ENCODE data around the gene UFM1. TPM values are rescaled to one million over a fixed set of nuclear protein-coding genes. Genes with fewer than 3 reads are reported as not detected.

Gene UFM1
- total RNA-seq, 1 donor from 2014 or later: 76.0 TPM

GRCh38 chr13:38394777-38395496 is 45.3 kb downstream of the UFM1 start:
- H3K4me1 ChIP-seq: no peaks in the 10 kb centered on the region
- no peak for DNase-seq (ENCODE audit: low spot score)
- peaks cover 3% of the 10 kb centered on the region for H3K4me1 Mint-ChIP-seq
- H3K27me3 Mint-ChIP-seq (ENCODE audit: insufficient read depth, low read depth): no peaks in the 10 kb centered on the region
- H3K4me3 ChIP-seq: no peak overlapping the region
- no peak overlapping the region for H3K9ac ChIP-seq
- H2AFZ ChIP-seq (replicated peaks): no peak overlapping the region
- no peak overlapping the region for H3K27ac ChIP-seq
- no peaks in the 10 kb centered on the region for H3K9me3 ChIP-seq (ENCODE audit: low read depth)
- no peak overlapping the region for H3K4me3 Mint-ChIP-seq
- H3K27me3 ChIP-seq: no peaks in the 10 kb centered on the region
- no peaks in the 10 kb centered on the region for H3F3A ChIP-seq (ENCODE audit: low read depth)
- H3K79me2 ChIP-seq (ENCODE audit: low read depth): no peaks in the 10 kb centered on the region
- TF ChIP-seq CTCF (IDR thresholded peaks at IDR 0.05) (no peak), EZH2phosphoT487 (IDR thresholded peaks at IDR 0.05) (no peak), EZH2 (IDR thresholded peaks at IDR 0.05) (no peak)
- H4K20me1 ChIP-seq (ENCODE audit: low read depth): no peaks in the 10 kb centered on the region
- no peak overlapping the region for H3K4me2 ChIP-seq
- H3K36me3 Mint-ChIP-seq: no peaks in the 10 kb centered on the region
- no peak overlapping the region for H3K27ac Mint-ChIP-seq
- peaks cover 11% of the 10 kb centered on the region for H3K9me3 Mint-ChIP-seq
- H3K36me3 ChIP-seq: no peaks in the 10 kb centered on the region

- peaks cover 3% of the 10 kb centered on the region for H3K4me1 Mint-ChIP-seq
- H3K79me2 ChIP-seq (ENCODE audit: low read depth): no peaks in the 10 kb centered on the region
- no peak overlapping the region for H3K9ac ChIP-seq
- TF ChIP-seq EZH2 (IDR thresholded peaks at IDR 0.05): no peak
- TF ChIP-seq CTCF (IDR thresholded peaks at IDR 0.05): no peak
- TF ChIP-seq EZH2phosphoT487 (IDR thresholded peaks at IDR 0.05): no peak
- no peak for DNase-seq (ENCODE audit: low spot score)
- H2AFZ ChIP-seq (replicated peaks): no peak overlapping the region
- no peaks in the 10 kb centered on the region for H3K4me1 ChIP-seq
- no peaks in the 10 kb centered on the region for H3F3A ChIP-seq (ENCODE audit: low read depth)
- H3K36me3 Mint-ChIP-seq: no peaks in the 10 kb centered on the region
- H3K4me3 Mint-ChIP-seq: no peak overlapping the region
- no peaks in the 10 kb centered on the region for H3K9me3 ChIP-seq (ENCODE audit: low read depth)
- H3K9me3 Mint-ChIP-seq: peaks cover 7% of the 10 kb centered on the region
- no peaks in the 10 kb centered on the region for H3K36me3 ChIP-seq
- H3K4me2 ChIP-seq: no peak overlapping the region
- no peak overlapping the region for H3K27ac Mint-ChIP-seq
- no peak overlapping the region for H3K27ac ChIP-seq
- H3K27me3 ChIP-seq: no peaks in the 10 kb centered on the region
- no peaks in the 10 kb centered on the region for H3K27me3 Mint-ChIP-seq (ENCODE audit: insufficient read depth, low read depth)
- H3K4me3 ChIP-seq: no peak overlapping the region
- no peaks in the 10 kb centered on the region for H4K20me1 ChIP-seq (ENCODE audit: low read depth)
Measured at GRCh38 chr13:38395497-38395788, 45.8 kb downstream of the UFM1 start.

DNA sequence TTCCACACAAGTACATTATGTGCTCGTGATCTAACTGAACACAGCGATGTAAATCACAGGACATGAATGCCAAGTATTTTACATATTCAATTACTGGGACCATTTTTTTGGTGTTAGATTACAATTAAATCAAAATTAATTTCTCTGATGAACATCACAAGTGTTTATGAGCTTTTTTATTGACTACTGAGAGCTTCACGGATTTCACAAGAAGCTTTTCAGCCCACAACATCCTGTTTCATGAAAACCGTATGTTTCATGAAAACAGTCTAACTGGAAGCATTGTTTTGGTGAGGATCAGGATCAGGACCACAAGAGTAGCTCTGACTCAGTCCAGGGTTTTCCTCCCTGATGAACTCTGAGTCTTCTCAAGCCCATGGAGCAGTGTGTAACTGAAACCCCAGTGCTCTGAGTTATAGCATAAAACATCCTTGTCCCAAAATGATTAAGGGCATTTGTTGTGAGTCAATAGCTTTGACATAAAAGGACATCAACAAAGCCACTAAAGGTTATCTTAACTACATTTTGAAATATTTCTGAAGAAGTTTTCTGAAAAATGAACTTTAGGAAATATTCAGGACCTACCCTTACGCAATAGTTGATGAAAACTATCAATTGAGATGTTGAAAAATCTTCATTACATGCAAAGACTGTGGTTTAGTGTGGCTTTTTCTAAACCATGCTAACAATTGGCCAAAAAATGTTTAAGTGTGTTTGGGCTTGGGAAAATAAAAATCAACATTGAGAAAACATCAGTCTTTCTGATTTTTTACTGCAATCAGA is 49.3 kb downstream of the UFM1 start:
- no peak for DNase-seq (ENCODE audit: low spot score)
- Histone ChIP-seq H3K27ac (no peak overlapping the region), H3F3A (ENCODE audit: low read depth) (no peaks in the 10 kb centered on the region), H3K79me2 (ENCODE audit: low read depth) (no peaks in the 10 kb centered on the region), H3K9ac (no peak overlapping the region), H3K27me3 (no peaks in the 10 kb centered on the region), H4K20me1 (ENCODE audit: low read depth) (no peaks in the 10 kb centered on the region), H3K9me3 (ENCODE audit: low read depth) (no peaks in the 10 kb centered on the region), H2AFZ (replicated peaks) (no peak overlapping the region), H3K36me3 (no peaks in the 10 kb centered on the region), H3K4me3 (no peak overlapping the region), H3K4me1 (no peaks in the 10 kb centered on the region), H3K4me2 (no peak overlapping the region)
- Mint-ChIP-seq H3K9me3 (no peaks in the 10 kb centered on the region), H3K36me3 (no peaks in the 10 kb centered on the region), H3K4me1 (no peaks in the 10 kb centered on the region), H3K27ac (no peak overlapping the region), H3K4me3 (no peak overlapping the region), H3K27me3 (ENCODE audit: insufficient read depth, low read depth) (peaks cover 4% of the 10 kb centered on the region)
- no peak for TF ChIP-seq EZH2phosphoT487 (IDR thresholded peaks at IDR 0.05)
- TF ChIP-seq CTCF (IDR thresholded peaks at IDR 0.05): no peak
- no peak for TF ChIP-seq EZH2 (IDR thresholded peaks at IDR 0.05)
